GM19035 (cell line): Measurements from ENCODE around the gene CDR2L.
"Not testable (repeated sequence)": the region's sequence is repeated elsewhere in the genome, so short reads cannot be mapped to it uniquely, and the experiment has no call there.

Experiments
- ATAC-seq: cut with Tn5 transposase; IDR thresholded peaks from one replicate; pipeline ENCODE4 v1.9.1; 2021; ENCODE audit not compliant: unreplicated experiment

Gene CDR2L

DNA sequence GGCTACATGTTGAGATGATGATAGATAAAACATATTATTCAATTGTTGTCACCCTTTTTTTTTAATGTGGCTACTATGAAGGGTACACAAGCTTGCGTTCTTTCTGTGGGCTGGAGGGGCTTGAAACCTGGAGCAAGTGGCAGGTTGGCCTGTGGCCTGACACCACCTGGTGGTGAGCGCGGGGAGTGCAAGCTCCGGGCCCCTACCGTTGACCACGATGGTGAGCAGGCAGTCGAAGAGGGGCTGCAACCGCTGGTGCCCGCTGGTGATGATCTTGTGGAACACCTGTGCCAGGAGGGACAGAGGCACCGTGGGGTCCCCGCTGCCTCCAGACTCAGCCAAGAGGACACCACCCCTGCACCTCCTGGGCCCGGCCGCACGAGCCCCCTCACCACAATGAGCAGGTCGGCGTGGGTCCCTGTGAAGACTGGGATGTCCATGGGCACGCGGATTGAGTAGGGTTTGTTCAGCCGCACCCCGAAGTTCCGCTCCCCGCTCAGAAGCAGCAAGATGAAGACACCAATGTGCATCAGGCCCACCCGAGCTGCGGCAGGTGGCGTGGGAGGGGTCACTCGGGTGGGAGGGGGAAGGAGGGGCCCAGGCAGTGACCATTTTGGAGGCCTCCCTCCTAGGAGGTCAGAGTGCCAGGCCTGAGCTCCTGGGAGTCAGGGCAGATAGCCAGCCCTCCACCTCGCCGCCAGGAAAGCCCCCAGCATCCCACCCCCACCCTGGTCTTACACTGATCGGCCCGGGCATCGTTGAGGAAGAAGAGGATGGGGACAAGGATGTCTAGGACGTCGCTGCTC is 29.3 kb upstream of the CDR2L start:
- no peak for ATAC-seq

DNA sequence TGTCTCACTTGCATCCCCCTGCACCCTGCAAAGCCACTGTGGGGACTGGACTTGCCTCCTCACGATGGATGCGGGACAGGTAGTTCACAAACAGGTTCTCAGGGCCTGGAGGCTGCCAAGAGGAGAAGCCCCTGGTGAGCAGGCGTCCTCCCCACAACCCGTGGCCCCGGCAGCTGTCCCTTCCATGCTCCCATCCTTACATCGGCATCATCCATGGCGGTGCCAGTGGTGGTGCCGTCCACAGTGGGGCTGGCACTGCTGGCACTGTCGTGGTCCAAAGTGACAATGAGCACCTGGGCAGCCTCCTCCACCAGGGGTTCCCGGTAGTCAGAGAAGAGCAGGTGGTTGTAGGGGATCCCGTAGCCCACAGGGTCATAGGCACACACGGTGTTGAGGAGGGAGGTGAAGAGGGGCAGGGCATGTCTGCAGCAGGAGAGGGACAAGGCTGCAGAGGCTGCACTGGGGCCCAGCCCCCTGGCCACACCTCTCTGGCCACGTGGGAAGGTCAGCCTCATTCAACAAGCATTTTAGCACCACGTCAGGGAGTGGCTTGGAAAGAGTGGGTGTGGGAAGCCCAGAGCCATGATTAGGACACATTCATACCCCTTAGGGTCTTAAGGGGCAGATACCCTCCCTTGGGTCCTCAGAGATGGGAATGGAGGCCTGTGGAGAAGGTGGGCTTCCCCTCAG is 27.5 kb upstream of the CDR2L start:
- ATAC-seq: no peak

DNA sequence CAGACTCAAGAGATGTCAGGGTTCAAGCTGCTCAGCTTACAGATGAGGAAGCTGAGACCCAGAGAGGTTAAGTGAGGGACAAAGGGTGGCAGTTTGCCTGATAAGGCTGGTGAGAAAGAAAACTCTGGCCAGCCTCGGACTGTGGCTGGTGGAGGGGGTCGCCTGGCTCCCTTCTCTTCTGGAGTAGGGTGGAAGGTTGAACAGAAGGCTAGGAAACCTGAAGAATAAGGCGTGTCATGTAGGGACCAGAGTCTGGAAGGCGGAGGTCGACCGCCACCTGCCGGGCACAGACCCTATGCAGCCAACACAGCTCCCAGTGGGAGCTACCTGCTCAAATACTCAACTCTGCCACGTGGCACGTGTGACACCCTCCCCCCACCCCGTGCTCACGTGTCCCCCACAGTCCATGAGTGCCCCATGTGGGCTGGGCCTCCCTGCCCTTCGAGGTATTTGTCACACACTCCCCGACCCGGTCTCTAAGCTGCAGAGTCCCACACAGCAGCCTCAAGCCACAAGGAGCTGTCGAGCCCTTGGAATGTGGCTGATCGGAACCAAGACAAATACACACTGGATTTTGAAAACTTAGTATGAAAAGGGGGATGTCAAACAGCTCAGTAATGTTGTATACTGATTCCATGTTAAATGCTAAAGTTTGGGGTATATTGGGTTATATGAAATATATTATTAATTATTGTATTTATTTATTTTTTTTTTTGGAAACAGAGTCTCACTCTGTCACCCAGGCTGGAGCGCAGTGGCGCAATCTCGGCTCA is 26.7 kb upstream of the CDR2L start:
- ATAC-seq: no peak

DNA sequence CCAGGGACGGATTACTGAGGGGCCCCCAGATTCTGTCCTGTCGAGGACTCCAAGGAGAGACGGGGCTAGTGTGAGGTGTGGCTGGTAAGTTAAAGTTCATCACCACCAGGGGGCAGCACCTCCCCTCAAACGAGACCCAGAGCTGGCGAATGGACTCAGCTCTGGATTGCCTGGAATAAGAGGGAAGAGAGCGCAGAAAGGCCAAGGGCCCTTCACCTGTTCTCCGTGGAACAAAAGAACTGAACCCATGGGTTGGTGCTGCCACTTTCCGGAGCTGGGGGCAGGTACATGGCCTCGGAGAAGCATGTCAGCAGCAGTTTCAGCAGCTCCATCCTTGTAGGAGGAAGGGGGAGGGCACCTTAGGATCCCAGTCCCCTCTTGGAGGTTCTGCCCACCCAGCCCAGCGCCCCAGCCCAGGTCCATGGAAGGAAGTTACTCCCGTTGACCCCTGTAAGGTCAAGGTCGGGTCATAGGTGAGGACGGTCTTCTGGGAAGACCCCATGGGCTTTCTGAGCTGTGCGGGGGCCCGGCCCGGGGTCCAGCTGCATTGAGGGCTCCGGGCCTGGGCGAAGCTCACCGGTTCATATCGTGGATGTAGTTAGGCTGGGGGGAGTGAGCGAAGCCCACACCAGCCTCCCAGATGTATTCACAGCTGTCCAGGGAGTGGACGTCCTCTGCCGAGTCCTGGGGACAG is 25.6 kb upstream of the CDR2L start:
- ATAC-seq: no peak

GRCh38 chr17:74962622-74963394 is 24.6 kb upstream of the CDR2L start:
- no peak for ATAC-seq

GRCh38 chr17:74963656-74964055 is 23.8 kb upstream of the CDR2L start:
- ATAC-seq: no peak

DNA sequence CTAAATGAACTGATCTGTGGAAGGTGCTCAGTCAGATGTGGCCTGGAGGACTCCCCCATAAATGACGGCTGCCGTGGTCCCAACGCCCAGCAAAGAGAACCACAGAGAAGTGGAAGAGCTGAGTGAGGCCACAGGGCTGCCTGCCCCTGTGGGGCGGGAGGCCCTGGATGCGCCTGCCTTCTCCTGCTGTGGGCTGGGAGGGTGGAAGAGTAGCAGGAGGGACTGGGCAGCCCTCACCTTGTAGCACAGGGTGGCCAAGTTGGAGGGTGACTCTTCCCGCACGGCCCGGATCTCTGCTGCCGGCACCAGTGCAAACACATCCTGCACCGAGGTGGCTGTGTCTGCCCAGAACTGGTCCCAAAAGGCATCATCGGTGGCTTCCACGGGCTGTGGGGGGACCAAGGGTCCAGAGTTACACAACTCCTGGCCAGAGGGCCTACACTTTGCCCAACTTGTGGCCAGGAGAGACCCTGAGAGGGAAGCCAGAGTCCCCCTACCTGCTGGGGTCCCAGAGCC is 23.1 kb upstream of the CDR2L start:
- ATAC-seq: no peak

GRCh38 chr17:74964988-74965622 is 22.3 kb upstream of the CDR2L start:
- ATAC-seq: no peak

GRCh38 chr17:74968361-74968780 is 19.1 kb upstream of the CDR2L start:
- ATAC-seq: no peak

DNA sequence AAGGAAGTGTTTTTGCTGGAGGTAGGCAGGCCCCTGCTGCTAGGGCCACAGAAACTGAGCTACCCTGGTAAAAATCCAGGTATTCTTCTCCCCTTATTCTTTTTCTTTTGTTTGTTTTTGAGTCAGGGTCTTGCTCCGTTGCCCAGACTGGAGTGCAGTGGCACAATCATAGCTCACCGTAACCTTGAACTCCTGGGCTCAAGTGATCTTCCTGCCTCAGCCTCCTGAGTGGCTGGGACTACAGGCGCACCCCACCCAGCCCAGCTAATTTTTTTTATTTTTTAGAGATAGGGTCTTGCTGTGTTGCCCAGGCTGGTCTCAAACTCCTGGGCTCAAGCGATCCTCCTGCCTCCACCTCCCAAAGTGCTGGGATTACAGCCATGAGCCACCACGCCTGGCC is 17.9 kb upstream of the CDR2L start:
- ATAC-seq: not testable (repeated sequence)

- no peak for ATAC-seq
These were observed 17.0 kb upstream of the CDR2L start for GRCh38 chr17:74970395-74970794.

DNA sequence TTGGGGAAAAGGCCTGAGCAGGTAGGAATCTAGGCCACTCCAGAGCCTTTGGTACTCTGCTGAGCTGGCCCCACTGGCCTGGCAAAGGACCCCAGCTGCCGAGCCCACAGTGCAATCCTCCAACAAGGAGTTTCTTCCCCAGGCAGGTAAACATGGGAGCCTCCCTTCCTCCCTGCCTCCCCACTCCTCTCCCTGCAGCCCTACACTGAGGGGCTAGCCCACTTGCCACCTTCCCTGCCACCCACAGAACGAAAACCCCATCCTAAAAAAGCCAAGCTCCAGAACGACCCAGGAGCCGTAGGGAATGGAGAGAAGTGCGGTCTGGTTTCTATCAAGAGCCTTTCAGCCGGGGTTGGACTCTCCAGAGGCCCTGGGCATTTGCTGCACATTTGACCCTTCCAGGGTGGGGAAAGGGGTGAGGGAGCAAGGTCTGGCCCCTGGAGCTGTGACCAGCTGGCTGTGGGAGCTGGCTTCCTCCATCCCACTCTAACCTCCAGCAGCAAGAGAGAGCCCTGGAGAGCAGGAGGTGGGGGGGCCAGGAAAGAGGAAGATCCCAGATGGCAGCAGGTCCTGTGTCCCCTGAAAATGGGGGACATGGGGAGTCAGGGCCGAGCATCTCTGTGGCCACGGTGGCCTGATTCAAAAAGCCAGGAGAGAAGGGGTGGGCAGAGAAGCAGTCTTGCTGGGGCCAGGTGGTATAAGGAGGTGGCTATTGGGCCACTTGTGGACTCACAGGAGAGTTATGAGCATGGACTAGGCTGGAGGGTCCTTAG is 16.2 kb upstream of the CDR2L start:
- no peak for ATAC-seq

DNA sequence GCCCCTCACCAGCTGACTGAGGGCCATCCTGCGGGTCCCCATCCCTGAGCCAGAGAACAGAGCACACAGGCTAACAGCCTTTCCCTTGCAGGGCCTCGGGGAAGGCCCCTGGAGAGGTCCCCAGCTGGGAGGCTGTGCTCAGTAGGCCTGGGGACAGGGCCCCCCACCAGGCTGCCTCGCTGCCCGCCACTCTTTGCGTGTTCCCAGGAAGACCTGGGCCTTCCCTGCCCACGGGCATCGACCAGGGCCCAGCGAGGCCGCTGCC is 15.7 kb upstream of the CDR2L start:
- ATAC-seq: no peak

DNA sequence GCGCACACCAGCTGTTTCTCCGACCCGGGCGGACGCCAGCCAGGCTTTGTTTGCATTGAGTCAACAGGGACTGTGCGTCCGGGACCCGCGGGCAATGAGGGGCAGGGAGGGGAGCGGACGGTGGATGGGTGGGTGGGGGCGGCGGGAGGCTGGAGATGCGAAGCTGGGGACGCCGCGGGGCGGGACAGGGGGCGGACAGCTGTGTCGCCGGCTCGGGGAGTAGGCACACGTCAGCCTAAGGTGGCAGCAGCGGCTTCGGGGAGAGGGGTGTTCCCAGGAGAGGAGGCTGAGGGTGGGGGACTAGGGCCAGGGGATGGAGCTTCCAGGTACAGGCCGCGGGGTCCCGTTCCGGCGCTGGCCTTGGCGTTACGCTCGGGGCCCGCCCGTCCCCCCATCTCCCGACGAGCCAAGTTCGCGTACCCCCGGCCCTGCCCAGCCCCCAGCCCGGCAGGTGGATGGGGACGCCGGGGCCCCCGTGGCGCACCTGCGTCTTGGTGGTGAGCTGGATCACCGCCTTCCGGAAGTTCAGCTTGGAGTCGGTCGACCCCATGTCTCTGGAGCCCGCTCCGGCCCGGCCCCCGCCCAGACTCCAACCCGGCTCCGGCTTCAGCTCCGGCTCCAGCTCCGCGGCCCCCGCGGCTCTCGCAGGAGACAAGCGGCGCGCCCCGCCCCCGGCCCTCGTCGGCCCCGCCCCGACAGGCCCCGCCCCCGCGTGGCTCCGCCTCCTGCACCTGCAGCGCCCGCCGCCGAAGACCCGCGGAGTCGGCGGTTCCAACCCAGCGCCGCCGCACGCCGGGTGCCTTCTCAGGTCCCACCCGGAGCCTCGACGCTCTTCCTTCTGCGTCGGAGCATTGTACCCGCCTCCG is 15.1 kb upstream of the CDR2L start, which contains the start of gene HID1:
HID1 (minus strand) TSS at position 653 of the 866 bp plus-strand sequence; CDS start at position 550, 103 bp downstream.
- ATAC-seq: no peak

DNA sequence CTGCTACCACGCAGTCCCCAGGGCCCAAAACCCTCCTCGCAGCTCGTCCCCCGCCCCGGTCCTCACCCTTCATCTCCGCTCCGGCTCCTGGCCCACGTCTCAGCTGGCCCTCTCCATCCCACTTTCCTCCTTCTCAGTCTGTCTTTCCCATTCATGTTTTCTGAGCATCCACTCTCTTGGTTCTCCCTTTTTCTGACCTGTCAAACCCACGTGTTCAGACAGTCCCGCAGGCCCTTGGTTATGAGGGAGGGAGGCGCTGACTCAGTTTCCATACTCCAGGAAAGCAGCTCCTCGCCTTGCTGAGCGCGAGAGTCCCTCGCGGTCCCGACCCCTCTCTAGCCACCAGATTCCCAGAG is 14.5 kb upstream of the CDR2L start:
- no peak for ATAC-seq

- ATAC-seq: no peak
These were observed 11.5 kb upstream of the CDR2L start for GRCh38 chr17:74975943-74976342.

DNA sequence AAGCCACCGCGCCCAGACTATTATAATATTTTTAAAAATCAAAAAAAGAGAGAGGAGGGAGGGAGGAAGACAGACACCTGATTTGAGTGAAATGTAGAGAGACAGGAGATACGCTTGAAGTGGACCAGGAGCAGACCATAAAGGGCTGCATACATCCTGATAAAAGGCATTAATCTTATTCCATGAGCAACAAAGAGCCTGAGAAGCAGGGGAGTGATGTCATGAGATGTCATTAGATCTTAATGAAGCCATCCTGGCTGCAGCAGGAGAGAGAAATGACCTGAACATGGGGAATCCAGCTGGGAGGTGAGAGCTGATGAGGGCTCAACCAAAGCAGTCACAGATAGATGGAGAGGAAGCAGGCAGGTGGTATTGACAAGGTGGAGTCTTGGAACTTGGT is 9.6 kb upstream of the CDR2L start:
- ATAC-seq: no peak

- no peak for ATAC-seq
These were observed 9.2 kb upstream of the CDR2L start for GRCh38 chr17:74978240-74978639.
